Endodermal cell (in vitro differentiated cells): ENCODE measurements around the gene SLC16A12. TPM values are rescaled to one million over a fixed set of nuclear protein-coding genes. Genes with fewer than 3 reads are reported as not detected.

Source experiments
- DNase-seq: peaks from one replicate; pipeline ENCODE4 v3.0.0-alpha.2; 2017
- H3K27ac ChIP-seq: 2 replicates; pipeline ENCODE4 v1.5.1; 2013; ENCODE audit warnings: mild to moderate bottlenecking, low read depth, low read length, moderate library complexity
- H3K27me3 ChIP-seq: 2 replicates; pipeline ENCODE4 v1.6.1; 2013; ENCODE audit warnings: mild to moderate bottlenecking, low read length, moderate library complexity; ENCODE audit not compliant: insufficient read depth, control insufficient read depth, poor library complexity, severe bottlenecking
- H3K36me3 ChIP-seq: 2 replicates; pipeline ENCODE4 v1.7.0; 2013; ENCODE audit warnings: mild to moderate bottlenecking, low read length, moderate library complexity; ENCODE audit not compliant: control insufficient read depth, insufficient read depth
- H3K4me1 ChIP-seq: one replicate; pipeline ENCODE4 v1.7.0; 2013; ENCODE audit warnings: low read length; ENCODE audit not compliant: control insufficient read depth, insufficient read depth
- H3K4me3 ChIP-seq: 2 replicates; pipeline ENCODE4 v1.5.1; 2013; ENCODE audit warnings: mild to moderate bottlenecking, low read length, moderate library complexity
- H3K9ac ChIP-seq: 2 replicates; pipeline ENCODE4 v1.6.1; 2013; ENCODE audit warnings: mild to moderate bottlenecking, low read length, moderate library complexity; ENCODE audit not compliant: poor library complexity, severe bottlenecking; ENCODE audit errors: extremely low read depth
- H3K9me3 ChIP-seq: 2 replicates; pipeline ENCODE4 v1.6.1; 2013; ENCODE audit warnings: mild to moderate bottlenecking, low read length, moderate library complexity; ENCODE audit not compliant: control insufficient read depth
- H3K27ac Mint-ChIP-seq: 2 replicates; pipeline ENCODE4 v1.8.0; 2020; ENCODE audit warnings: mixed read lengths
- H3K27me3 Mint-ChIP-seq: 2 replicates; pipeline ENCODE4 v1.8.0; 2021; ENCODE audit warnings: mild to moderate bottlenecking, mixed read lengths; ENCODE audit not compliant: insufficient read depth
- H3K36me3 Mint-ChIP-seq: 2 replicates; pipeline ENCODE4 v1.8.0; 2020; ENCODE audit warnings: low read depth, mixed read lengths
- H3K4me1 Mint-ChIP-seq: 2 replicates; pipeline ENCODE4 v1.8.0; 2020; ENCODE audit warnings: mixed read lengths
- H3K4me3 Mint-ChIP-seq: 2 replicates; pipeline ENCODE4 v1.8.0; 2020; ENCODE audit warnings: mild to moderate bottlenecking, moderate library complexity, mixed read lengths
- H3K9me3 Mint-ChIP-seq: 2 replicates; pipeline ENCODE4 v1.8.0; 2020; ENCODE audit warnings: mild to moderate bottlenecking, mixed read lengths
- CTCF ChIP-seq: fragments of 200-600 bp; sonication (generic); conservative IDR thresholded peaks from 2 replicates; pipeline ENCODE4 v1.5.0; 2021; ENCODE audit warnings: antibody characterized with exemption, mild to moderate bottlenecking
- WGBS, 2 experiments: methylation state at CpG; one replicate each; pipeline versions ENCODE4 v1.1.5 to v1.1.7; 2013; ENCODE audit warnings: missing lambda C conversion rate in 2 of 2, mixed read lengths in 1 of 2; ENCODE audit not compliant: insufficient coverage in 1 of 2, insufficient read length in 1 of 2; 5-methylcytosine and 5-hydroxymethylcytosine counted together
- total RNA-seq, 2 donors: library from RNA; stranded (reverse); fragmentation: NEBNext Ultra II Directional in 1 of 2; extraction: Animal tissue kit (Norgen Biotek cat#: 25700) in 1 of 2; gene quantifications; 2 replicates in 1 of 2; 3 replicates in 1 of 2; pipeline ENCODE4 v1.2.1, GENCODE V29; 2021

SLC16A12 gene
- total RNA-seq, 2 donors from 2014 or later, result 0.33 to 2.3 TPM

- Mint-ChIP-seq H3K27me3 (no peaks in the 10 kb centered on the region), H3K4me3 (no peak overlapping the region), H3K36me3 (no peaks in the 10 kb centered on the region), H3K9me3 (no peaks in the 10 kb centered on the region), H3K4me1 (peaks cover 9% of the 10 kb centered on the region), H3K27ac (no peak overlapping the region)
- H3K36me3 ChIP-seq, result no peaks in the 10 kb centered on the region
- DNase-seq, result no peak
- H3K27ac ChIP-seq, result no peak overlapping the region
- no peak overlapping the region for H3K9ac ChIP-seq
- no peaks in the 10 kb centered on the region for H3K4me1 ChIP-seq
- 78% methylated on average over 1 of the region's 1 CpG; no CpG with 5 or more reads in 1 of the 2 experiments for WGBS, 2 experiments
- no peak for TF ChIP-seq CTCF
- no peaks in the 10 kb centered on the region for H3K27me3 ChIP-seq
- H3K4me3 ChIP-seq, result no peak overlapping the region
- no peaks in the 10 kb centered on the region for H3K9me3 ChIP-seq
These were observed 14.7 kb downstream of the SLC16A12 start for GRCh38 chr10:89520706-89521105.

GRCh38 chr10:89518876-89519842 lies 16.2 kb downstream of the SLC16A12 start:
- Mint-ChIP-seq H3K4me3 (no peak overlapping the region), H3K27me3 (no peaks in the 10 kb centered on the region), H3K9me3 (no peaks in the 10 kb centered on the region), H3K27ac (no peak overlapping the region), H3K36me3 (no peaks in the 10 kb centered on the region), H3K4me1 (peaks cover 16% of the 10 kb centered on the region)
- no peak for DNase-seq
- no peak for TF ChIP-seq CTCF
- no peak overlapping the region for H3K9ac ChIP-seq
- no peaks in the 10 kb centered on the region for H3K9me3 ChIP-seq
- H3K27me3 ChIP-seq, result no peaks in the 10 kb centered on the region
- no peaks in the 10 kb centered on the region for H3K4me1 ChIP-seq
- H3K4me3 ChIP-seq, result no peak overlapping the region
- 90 to 97% methylated on average over 6 to 12 of the region's 12 CpGs for WGBS, 2 experiments
- no peaks in the 10 kb centered on the region for H3K36me3 ChIP-seq
- no peak overlapping the region for H3K27ac ChIP-seq

- Histone ChIP-seq H3K4me3 (no peak overlapping the region), H3K4me1 (no peaks in the 10 kb centered on the region), H3K9ac (no peak overlapping the region), H3K36me3 (no peaks in the 10 kb centered on the region), H3K27ac (no peak overlapping the region), H3K27me3 (no peaks in the 10 kb centered on the region), H3K9me3 (no peaks in the 10 kb centered on the region)
- no peak overlapping the region for H3K4me3 Mint-ChIP-seq
- no peaks in the 10 kb centered on the region for H3K27me3 Mint-ChIP-seq
- peaks cover 16% of the 10 kb centered on the region for H3K4me1 Mint-ChIP-seq
- no peaks in the 10 kb centered on the region for H3K36me3 Mint-ChIP-seq
- 92 to 100% methylated on average over 1 to 3 of the region's 3 CpGs for WGBS, 2 experiments
- no peaks in the 10 kb centered on the region for H3K9me3 Mint-ChIP-seq
- no peak for DNase-seq
- H3K27ac Mint-ChIP-seq, result no peak overlapping the region
- no peak for TF ChIP-seq CTCF
These were observed 17.3 kb downstream of the SLC16A12 start for GRCh38 chr10:89518108-89518507.
